GM12801 (cell line): ENCODE results near the gene CHRNA4.

Experiments
- CTCF ChIP-seq: IDR thresholded peaks from one replicate; pipeline ENCODE4 v1.5.1; 2011; ENCODE audit warnings: control low read depth; ENCODE audit not compliant: insufficient read length; ENCODE audit errors: extremely low read depth

The CHRNA4 gene

DNA sequence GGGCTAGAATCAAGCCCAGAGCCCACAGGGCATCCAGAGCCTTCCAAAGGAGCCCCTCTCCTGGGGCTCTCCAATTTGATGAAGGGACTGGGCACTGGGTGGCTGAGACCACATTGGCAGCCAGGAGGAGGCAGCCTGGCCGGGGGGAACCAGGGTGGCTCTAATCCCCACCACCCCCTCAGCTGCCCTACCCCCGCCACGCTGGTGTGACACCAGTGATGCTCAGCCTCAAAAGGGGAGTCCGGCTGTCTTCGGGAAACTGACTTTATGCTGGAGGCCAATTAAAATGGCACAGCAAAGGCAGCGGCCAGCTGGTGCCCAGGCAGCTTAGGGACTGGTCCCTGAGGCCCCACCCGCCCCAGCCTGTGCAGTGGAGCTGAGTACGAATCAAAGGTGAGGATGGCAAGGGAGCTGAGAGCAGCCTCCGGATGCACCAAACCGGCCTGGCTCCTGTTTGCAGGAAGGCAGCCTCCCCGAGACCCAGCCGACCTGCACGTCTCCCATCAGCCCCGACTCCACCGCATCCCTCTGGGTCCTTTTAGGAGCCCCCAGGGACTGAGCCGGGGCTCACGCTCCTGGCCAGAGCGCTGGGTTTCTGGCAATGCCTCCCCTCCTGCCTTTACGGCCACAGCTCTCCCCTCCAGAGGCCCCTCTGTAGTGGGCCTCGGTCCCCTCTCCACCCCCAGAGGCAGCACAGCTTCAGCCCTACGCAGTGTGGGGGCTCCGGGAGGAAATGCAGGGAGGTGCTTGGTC is 28.5 kb downstream of the CHRNA4 start:
- no peak for TF ChIP-seq CTCF

DNA sequence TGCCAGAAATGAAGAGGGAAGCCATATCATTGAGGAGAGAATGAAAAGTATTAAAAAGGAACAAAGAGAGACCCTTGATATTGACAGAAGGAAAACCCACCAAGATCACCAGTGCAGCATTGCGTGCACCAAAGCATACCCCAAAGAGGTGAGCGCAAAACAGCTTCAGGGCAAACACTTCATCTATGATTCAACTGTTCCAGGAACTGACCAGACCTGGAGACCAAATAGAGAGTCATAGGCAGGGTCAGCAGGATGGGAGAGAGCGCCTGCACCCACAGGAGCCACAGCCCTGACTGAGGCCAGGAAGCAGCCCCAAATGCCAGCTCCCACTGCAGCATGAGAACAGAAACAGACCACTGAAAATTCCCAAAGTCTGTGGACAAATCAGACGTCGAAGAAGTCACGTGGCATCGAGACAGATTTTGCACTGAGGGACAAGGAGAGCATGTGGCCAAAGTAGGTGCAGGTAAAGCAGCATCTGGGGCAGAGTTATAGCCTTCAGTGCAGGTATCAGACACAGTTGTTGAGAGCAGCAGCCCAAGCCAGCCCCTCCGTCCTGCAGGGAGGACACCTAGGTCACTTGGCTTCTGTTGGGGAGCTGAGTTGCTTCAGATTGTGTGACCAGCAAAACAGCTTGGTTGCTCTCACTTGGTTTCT is 29.3 kb downstream of the CHRNA4 start:
- no peak for TF ChIP-seq CTCF

GRCh38 chr20:63330940-63331339 is 30.2 kb downstream of the CHRNA4 start:
- TF ChIP-seq CTCF: no peak

DNA sequence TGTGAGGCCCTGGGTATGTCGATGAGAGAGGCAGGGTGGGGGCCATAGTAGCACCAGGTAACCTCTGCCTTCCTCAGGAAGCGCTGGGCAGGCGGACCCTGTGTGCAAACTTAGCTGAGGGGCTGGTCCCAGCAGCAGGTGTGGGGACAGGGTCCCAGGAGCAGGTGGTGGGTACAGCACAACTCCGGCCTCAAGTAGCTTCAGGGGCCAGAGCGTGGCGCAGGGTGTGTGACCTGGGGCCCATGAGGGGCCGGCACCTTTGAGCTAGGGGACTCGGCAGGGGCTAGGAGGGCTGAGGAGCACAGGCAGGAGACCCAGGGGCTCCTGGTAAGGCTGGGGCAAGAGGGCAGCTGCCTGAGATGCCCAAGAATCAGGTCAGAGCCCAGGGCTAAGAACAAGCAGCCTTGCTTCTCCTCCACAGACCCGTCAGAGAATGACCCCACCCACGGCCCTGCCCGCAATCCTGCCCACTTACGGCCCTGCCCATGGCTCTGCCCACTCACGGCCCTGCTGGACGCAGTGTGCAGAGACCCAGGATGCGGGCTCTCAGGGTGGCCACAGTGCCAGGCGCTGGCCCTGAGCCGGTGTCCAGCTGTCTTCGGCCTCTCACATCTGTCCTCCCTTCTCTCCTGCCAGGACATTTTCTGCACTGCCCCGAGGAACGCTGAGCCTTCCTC is 30.9 kb downstream of the CHRNA4 start:
- no peak for TF ChIP-seq CTCF

GRCh38 chr20:63329331-63330083 is 31.6 kb downstream of the CHRNA4 start:
- TF ChIP-seq CTCF: no peak

DNA sequence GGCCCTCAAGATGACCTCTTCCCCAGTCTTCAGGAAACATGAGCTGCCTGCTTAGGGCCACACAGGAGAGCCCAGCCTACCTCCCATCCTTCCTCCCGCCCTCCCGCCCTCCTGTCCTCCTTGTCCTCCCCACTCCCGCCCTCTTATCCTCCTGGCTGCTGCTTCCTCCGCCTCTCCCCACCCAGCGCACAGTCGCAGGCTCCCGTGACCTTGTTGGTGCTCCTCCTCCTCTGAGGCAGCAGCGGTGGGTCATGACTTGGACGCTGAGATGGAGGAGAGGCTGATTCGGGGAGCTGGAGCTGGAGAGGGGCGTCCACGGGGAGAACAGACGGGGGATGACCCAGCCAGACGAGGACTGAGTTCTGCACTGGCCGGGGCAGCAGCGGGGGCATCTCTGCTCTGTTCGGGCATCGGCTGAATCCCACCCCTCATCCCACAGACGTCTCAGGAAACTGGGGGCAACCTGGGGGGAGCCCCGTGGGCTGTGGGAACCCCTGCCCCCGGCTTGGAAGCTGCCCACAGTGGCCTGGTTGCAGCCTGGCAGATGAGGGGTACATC is 32.4 kb downstream of the CHRNA4 start:
- TF ChIP-seq CTCF: no peak

- TF ChIP-seq CTCF: no peak
Measured at GRCh38 chr20:63328026-63328700, 33.0 kb downstream of the CHRNA4 start.
